B cell (primary cell): Measurements from ENCODE around the gene ARNT2. TPM values are rescaled to one million over a fixed set of nuclear protein-coding genes. Genes with fewer than 3 reads are reported as not detected.

ENCODE experiments used
- ATAC-seq: fragments of 200-7000 bp; cut with Tn5 transposase; one replicate; pipeline ENCODE4 v1.10.0; 2021; ENCODE audit warnings: low read depth, mild to moderate bottlenecking, moderate number of reproducible peaks, moderate library complexity
- CTCF ChIA-PET: fragments of 350-600 bp; sonication (Branson Sonifier 250); formaldehyde crosslinking; loops from one replicate; lab custom pipeline; 2021; ENCODE audit warnings: antibody characterized with exemption, inconsistent platforms; lab: Charles Lee
- POLR2A ChIA-PET: fragments of 350-600 bp; sonication (Branson Sonifier 250); formaldehyde crosslinking; loops from one replicate; lab custom pipeline; 2021; ENCODE audit warnings: antibody characterized with exemption; lab: Charles Lee
- DNase-seq: peaks from one replicate; pipeline ENCODE4 v3.0.0; 2013
- H2AFZ ChIP-seq: 2 replicates; pipeline ENCODE4 v1.6.1; 2012; ENCODE audit warnings: mild to moderate bottlenecking, low read depth, low read length; ENCODE audit not compliant: insufficient read depth, poor library complexity, severe bottlenecking
- H3K27ac ChIP-seq, 2 donors: 1 replicate in 1 of 2; 2 replicates in 1 of 2; pipeline ENCODE4 v1.5.1; 2012 to 2013; ENCODE audit warnings: low read length in 2 of 2, mild to moderate bottlenecking in 2 of 2, moderate library complexity in 1 of 2
- H3K27me3 ChIP-seq, 4 experiments: fragments of 200-600 bp in 1 of 4; sonication (generic) in 1 of 4; replicated peaks in 1 of 4; 1 replicate in 2 of 4; 2 replicates in 2 of 4; pipeline versions ENCODE4 v1.6.1 to v1.7.0; 2013 to 2016; ENCODE audit warnings: low read length in 3 of 4, mild to moderate bottlenecking in 2 of 4, mixed read lengths in 1 of 4, moderate library complexity in 1 of 4; ENCODE audit not compliant: insufficient read depth in 4 of 4, control insufficient read depth in 3 of 4; ENCODE audit errors: control extremely low read depth in 1 of 4
- H3K36me3 ChIP-seq, 2 experiments: replicated peaks in 1 of 2; 1 replicate in 1 of 2; 2 replicates in 1 of 2; pipeline versions ENCODE4 v1.6.1 to v1.7.1; 2013; ENCODE audit warnings: low read length in 1 of 2; ENCODE audit not compliant: insufficient read depth in 2 of 2, control insufficient read depth in 1 of 2; ENCODE audit errors: control extremely low read depth in 1 of 2, extremely low read depth in 1 of 2
- H3K4me1 ChIP-seq, 2 donors: fragments of 200-600 bp in 1 of 2; sonication (generic) in 1 of 2; 1 replicate in 1 of 2; 2 replicates in 1 of 2; pipeline versions ENCODE4 v1.5.1 to v1.6.1; 2013 to 2017; ENCODE audit warnings: low read length in 2 of 2; ENCODE audit not compliant: control insufficient read depth in 2 of 2, insufficient read depth in 2 of 2
- H3K4me2 ChIP-seq: replicated peaks from 2 replicates; pipeline ENCODE3; 2012; ENCODE audit warnings: mild to moderate bottlenecking, low read depth, low read length; ENCODE audit not compliant: poor library complexity, severe bottlenecking
- H3K4me3 ChIP-seq, 5 experiments: fragments of 200-600 bp in 1 of 5; sonication (generic) in 1 of 5; 1 replicate in 3 of 5; 2 replicates in 2 of 5; pipeline versions ENCODE4 v1.5.1 to v1.7.0; 2011 to 2016; ENCODE audit warnings: low read length in 4 of 5, mild to moderate bottlenecking in 4 of 5, low read depth in 2 of 5, control low read depth in 1 of 5, moderate library complexity in 1 of 5; ENCODE audit not compliant: insufficient read depth in 1 of 5; ENCODE audit errors: control extremely low read depth in 1 of 5, extremely low read depth in 1 of 5
- H3K79me2 ChIP-seq: fragments of 200-600 bp; sonication (generic); one replicate; pipeline ENCODE4 v1.6.0; 2016; ENCODE audit warnings: low read length; ENCODE audit not compliant: control insufficient read depth, insufficient read depth
- H3K9ac ChIP-seq: fragments of 200-600 bp; sonication (generic); 2 replicates; pipeline ENCODE4 v1.6.1; 2017; ENCODE audit warnings: mild to moderate bottlenecking, low read length, moderate library complexity
- H3K9me3 ChIP-seq, 3 donors: one replicate each; pipeline versions ENCODE4 v1.6.1 to v1.7.1; 2013; ENCODE audit warnings: low read length in 2 of 3; ENCODE audit not compliant: control insufficient read depth in 2 of 3, insufficient read depth in 1 of 3; ENCODE audit errors: control extremely low read depth in 1 of 3
- H4K20me1 ChIP-seq: 2 replicates; pipeline ENCODE4 v1.6.0; 2012; ENCODE audit warnings: mild to moderate bottlenecking, low read length; ENCODE audit not compliant: insufficient read depth, control insufficient read depth, poor library complexity, severe bottlenecking
- H3K27ac Mint-ChIP-seq: one replicate; pipeline ENCODE4 v1.8.0; 2021; ENCODE audit warnings: mixed read lengths
- H3K27me3 Mint-ChIP-seq: one replicate; pipeline ENCODE4 v1.8.0; 2021; ENCODE audit warnings: mixed read lengths
- H3K4me1 Mint-ChIP-seq: one replicate; pipeline ENCODE4 v1.8.0; 2021; ENCODE audit warnings: mixed read lengths
- H3K4me3 Mint-ChIP-seq: one replicate; pipeline ENCODE4 v1.8.0; 2021; ENCODE audit warnings: mixed read lengths
- H3K9me3 Mint-ChIP-seq: one replicate; pipeline ENCODE4 v1.8.0; 2022; ENCODE audit warnings: mixed read lengths; ENCODE audit not compliant: insufficient read depth
- CTCF ChIP-seq: fragments of 200-600 bp; IDR thresholded peaks from one replicate; pipeline ENCODE4 v1.8.0; 2022; ENCODE audit warnings: antibody characterized with exemption, mild to moderate bottlenecking
- EZH2 ChIP-seq: IDR thresholded peaks from 2 replicates; pipeline ENCODE4 v1.6.1; 2012; ENCODE audit warnings: borderline replicate concordance, low read depth, mild to moderate bottlenecking, moderate library complexity, low read length; ENCODE audit not compliant: insufficient read depth, poor library complexity, severe bottlenecking
- WGBS: methylation state at CpG from one replicate; pipeline ENCODE4 v1.1.5; 2013; ENCODE audit warnings: missing lambda C conversion rate; ENCODE audit not compliant: insufficient coverage; 5-methylcytosine and 5-hydroxymethylcytosine counted together
- intact Hi-C: fragments of 100-400 bp; cut with micrococcal nuclease; formaldehyde crosslinking; loops from one replicate; pipeline ENCODE4 v1.10.0; 2022
- polyA plus RNA-seq: library from polyadenylated mRNA; depleted of rRNA; stranded (reverse); fragments of >200 nt; gene quantifications from 2 replicates; pipeline ENCODE4 v1.2.3, GENCODE V29; 2012
- total RNA-seq, 2 donors: library from RNA; stranded (reverse); fragments of 120-200 nt in 1 of 2; gene quantifications; 1 replicate in 1 of 2; 2 replicates in 1 of 2; pipeline versions ENCODE4 v1.2.3 to v1.2.4, GENCODE V29; 2013 to 2022

ARNT2 gene
- total and polyA plus RNA-seq, 2 donors (not counting 1 experiment from before 2014, with no cell fraction given), result not detected

GRCh38 chr15:80618685-80619400 is 214.7 kb downstream of the ARNT2 start:
- CTCF ChIA-PET, result no interaction called here
- no peak for DNase-seq

More at GRCh38 chr15:80618685-80619400, 214.7 kb downstream of the ARNT2 start:
- Histone ChIP-seq H3K27ac (no peak overlapping the region), H3K79me2 (no peaks in the 10 kb centered on the region), H3K9me3 (peaks cover 0 to 2% (median 0%) of the 10 kb centered on the region in 3 donors), H2AFZ (no peak overlapping the region), H3K4me1 (no peaks in the 10 kb centered on the region), H3K4me3 (no peak overlapping the region), H3K36me3 (no peaks in the 10 kb centered on the region), H3K9ac (no peak overlapping the region), H3K27me3 (peaks cover 0 to 3% (median 0%) of the 10 kb centered on the region in 4 experiments), H3K4me2 (no peak overlapping the region), H4K20me1 (no peaks in the 10 kb centered on the region)
- POLR2A ChIA-PET, result no interaction called here
- Mint-ChIP-seq H3K4me3 (no peak overlapping the region), H3K27me3 (peaks cover 30% of the 10 kb centered on the region), H3K9me3 (peaks cover 2% of the 10 kb centered on the region), H3K4me1 (no peaks in the 10 kb centered on the region), H3K27ac (no peak overlapping the region)
- 94% methylated on average over 2 of the region's 7 CpGs for WGBS
- intact Hi-C loops, result no loop called here
- no peak for ATAC-seq
- TF ChIP-seq EZH2, result no peak
- no peak for TF ChIP-seq CTCF
